MM.1S (cell line): ENCODE results near the gene KLF4.

Experiments used
- CTCF ChIP-seq: fragments of 300-600 bp; sonication (generic); IDR thresholded peaks from 2 replicates; pipeline ENCODE4 v1.5.1; 2016; ENCODE audit warnings: antibody characterized with exemption, low read length, mixed read lengths
- EZH2phosphoT487 ChIP-seq: fragments of 300-600 bp; sonication (generic); IDR thresholded peaks from 2 replicates; pipeline ENCODE4 v1.6.1; 2018; ENCODE audit warnings: antibody characterized with exemption, low read length

- TF ChIP-seq CTCF = no peak
- no peak for TF ChIP-seq EZH2phosphoT487
Observed at GRCh38 chr9:107443786-107444185, 45.8 kb downstream of the KLF4 start.
